NCI-H2171 (cell line): ENCODE data around the gene RSPH10B2.
"Not testable (repeated sequence)": the region's sequence is repeated elsewhere in the genome, so short reads cannot be mapped to it uniquely, and the experiment has no call there.

ENCODE experiments used
- DNase-seq: peaks from one replicate; lab custom pipeline; 2025; lab: John Stamatoyannopoulos, UW

The RSPH10B2 gene

GRCh38 chr7:6842278-6842921 lies 88.5 kb downstream of the RSPH10B2 start:
- DNase-seq: not testable (repeated sequence)

DNA sequence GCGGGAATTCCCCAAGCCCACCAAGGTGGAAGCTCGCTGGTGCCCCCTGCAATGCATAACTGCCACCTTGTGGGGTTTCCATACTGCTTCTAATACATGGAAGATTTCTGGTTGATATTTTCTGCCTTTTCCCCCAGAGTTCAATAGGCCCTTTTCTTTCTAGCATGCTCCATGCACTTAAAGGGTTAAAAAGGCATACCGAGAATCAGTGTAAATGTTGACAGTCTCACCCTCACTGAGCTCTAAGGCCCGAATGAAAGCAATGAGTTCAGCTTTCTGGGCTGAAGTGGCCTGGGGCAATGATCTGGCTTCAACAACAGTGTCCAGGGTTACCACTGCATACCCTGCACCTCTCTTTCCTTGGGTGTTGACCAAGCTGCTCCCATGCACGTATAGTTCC lies 89.2 kb downstream of the RSPH10B2 start:
- not testable (repeated sequence) for DNase-seq

DNA sequence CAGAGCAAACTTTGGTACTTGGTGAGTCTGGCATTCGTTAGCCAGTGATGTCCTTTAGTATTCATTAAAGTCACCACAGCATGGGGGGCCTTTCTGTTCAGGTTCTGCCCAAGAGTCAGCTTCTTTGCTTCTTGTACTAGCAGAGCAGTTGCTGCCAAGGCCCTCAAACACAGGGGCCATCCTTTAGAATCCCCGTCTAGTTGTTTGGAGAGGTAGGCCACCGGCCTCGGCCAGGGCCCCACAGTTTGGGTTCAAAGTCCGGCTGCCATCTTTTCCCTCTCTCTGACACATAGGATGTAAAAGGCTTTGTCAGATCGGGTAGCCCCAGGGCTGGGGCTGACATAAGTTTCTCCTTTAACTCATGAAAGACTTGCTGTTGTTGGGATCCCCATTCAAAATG lies 89.8 kb downstream of the RSPH10B2 start:
- not testable (repeated sequence) for DNase-seq

GRCh38 chr7:6845971-6846449 lies 92.1 kb downstream of the RSPH10B2 start:
- DNase-seq: not testable (repeated sequence)

- DNase-seq: not testable (repeated sequence)
Observed at GRCh38 chr7:6847751-6848150, 93.8 kb downstream of the RSPH10B2 start.
